Measurements from ENCODE around the gene MTMR2. TPM values are rescaled to one million over a fixed set of nuclear protein-coding genes. Genes with fewer than 3 reads are reported as not detected.
A peak's percentile ranks its signal among the peaks of the same experiment; 100 is the strongest.
"Not testable (repeated sequence)": the region's sequence is repeated elsewhere in the genome, so short reads cannot be mapped to it uniquely, and the experiment has no call there.

Gene MTMR2
- total RNA-seq, 1 donor from 2014 or later: 15.0 TPM

GRCh38 chr11:95829580-95830259 is 94.2 kb downstream of the MTMR2 start:
- FAIRE-seq (no peak), DNase-seq (ENCODE audit: low read depth) (peak; percentile 27)
- Histone ChIP-seq H3K27me3 (ENCODE audit: control insufficient read depth, insufficient read depth, low read length) (no peaks in the 10 kb centered on the region), H3K36me3 (ENCODE audit: control insufficient read depth, insufficient read depth, low read length) (peaks cover 1% of the 10 kb centered on the region), H3K4me3 (ENCODE audit: low read depth, low read length) (no peak overlapping the region)
- no peak for TF ChIP-seq CTCF (IDR thresholded peaks at IDR 0.05; ENCODE audit: insufficient read depth, low read length, severe bottlenecking)

- Histone ChIP-seq H3K36me3 (ENCODE audit: control insufficient read depth, insufficient read depth, low read length) (no peaks in the 10 kb centered on the region), H3K27me3 (ENCODE audit: control insufficient read depth, insufficient read depth, low read length) (no peaks in the 10 kb centered on the region), H3K4me3 (ENCODE audit: low read depth, low read length) (no peak overlapping the region)
- no peak for FAIRE-seq
- DNase-seq (ENCODE audit: low read depth): peak; percentile 18
- no peak for TF ChIP-seq CTCF (IDR thresholded peaks at IDR 0.05; ENCODE audit: insufficient read depth, low read length, severe bottlenecking)
Observed at GRCh38 chr11:95827696-95828095, 96.2 kb downstream of the MTMR2 start.

GRCh38 chr11:95821640-95822039 is 102.3 kb downstream of the MTMR2 start:
- Histone ChIP-seq H3K36me3 (ENCODE audit: control insufficient read depth, insufficient read depth, low read length) (peaks cover 2% of the 10 kb centered on the region), H3K4me3 (ENCODE audit: low read depth, low read length) (no peak overlapping the region), H3K27me3 (ENCODE audit: control insufficient read depth, insufficient read depth, low read length) (no peaks in the 10 kb centered on the region)
- FAIRE-seq: no peak
- no peak for TF ChIP-seq CTCF (IDR thresholded peaks at IDR 0.05; ENCODE audit: insufficient read depth, low read length, severe bottlenecking)
- peak; percentile 55 for DNase-seq (ENCODE audit: low read depth)

- Histone ChIP-seq H3K36me3 (ENCODE audit: control insufficient read depth, insufficient read depth, low read length) (peaks cover 2% of the 10 kb centered on the region), H3K4me3 (ENCODE audit: low read depth, low read length) (no peak overlapping the region), H3K27me3 (ENCODE audit: control insufficient read depth, insufficient read depth, low read length) (no peaks in the 10 kb centered on the region)
- FAIRE-seq: no peak
- no peak for TF ChIP-seq CTCF (IDR thresholded peaks at IDR 0.05; ENCODE audit: insufficient read depth, low read length, severe bottlenecking)
- DNase-seq (ENCODE audit: low read depth): no peak
Observed at GRCh38 chr11:95816037-95816436, 107.9 kb downstream of the MTMR2 start.

- H3K36me3 ChIP-seq (ENCODE audit: control insufficient read depth, insufficient read depth, low read length); H3K4me3 ChIP-seq (ENCODE audit: low read depth, low read length); FAIRE-seq; H3K27me3 ChIP-seq (ENCODE audit: control insufficient read depth, insufficient read depth, low read length); DNase-seq (ENCODE audit: low read depth): not testable (repeated sequence)
Observed at GRCh38 chr11:95811052-95811451, 112.9 kb downstream of the MTMR2 start.

GRCh38 chr11:95806464-95806863 is 117.4 kb downstream of the MTMR2 start:
- not testable (repeated sequence) for FAIRE-seq; H3K4me3 ChIP-seq (ENCODE audit: low read depth, low read length); H3K27me3 ChIP-seq (ENCODE audit: control insufficient read depth, insufficient read depth, low read length); H3K36me3 ChIP-seq (ENCODE audit: control insufficient read depth, insufficient read depth, low read length); DNase-seq (ENCODE audit: low read depth)

GRCh38 chr11:95805869-95806268 is 118.0 kb downstream of the MTMR2 start:
- DNase-seq (ENCODE audit: low read depth): no peak
- TF ChIP-seq CTCF (IDR thresholded peaks at IDR 0.05; ENCODE audit: insufficient read depth, low read length, severe bottlenecking): no peak
- H3K4me3 ChIP-seq (ENCODE audit: low read depth, low read length): no peak overlapping the region
- H3K36me3 ChIP-seq (ENCODE audit: control insufficient read depth, insufficient read depth, low read length): no peaks in the 10 kb centered on the region
- no peak for FAIRE-seq
- H3K27me3 ChIP-seq (ENCODE audit: control insufficient read depth, insufficient read depth, low read length): no peaks in the 10 kb centered on the region
